ENCODE results near the gene ERC2.

ERC2 gene

DNA sequence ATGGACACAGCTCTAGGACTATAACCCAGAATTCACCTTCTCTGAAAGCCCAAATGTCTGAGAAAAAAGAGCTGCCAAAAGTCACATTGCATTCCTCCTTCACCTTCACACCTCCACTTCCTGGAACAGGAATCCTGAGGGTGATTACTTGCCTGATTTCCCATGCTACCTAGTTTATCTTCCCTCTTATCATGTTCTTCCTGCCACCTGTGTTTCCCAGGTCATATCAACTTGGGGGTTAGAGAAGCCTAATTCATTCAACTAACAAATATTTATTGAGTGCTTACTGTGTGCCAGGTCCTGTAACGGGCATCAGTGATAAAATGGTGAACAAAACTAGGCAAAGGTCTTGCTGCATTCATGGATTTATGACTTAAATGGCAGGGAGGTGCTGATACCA lies 701.5 kb downstream of the ERC2 start:
- TF ChIP-seq, protein P1, sequence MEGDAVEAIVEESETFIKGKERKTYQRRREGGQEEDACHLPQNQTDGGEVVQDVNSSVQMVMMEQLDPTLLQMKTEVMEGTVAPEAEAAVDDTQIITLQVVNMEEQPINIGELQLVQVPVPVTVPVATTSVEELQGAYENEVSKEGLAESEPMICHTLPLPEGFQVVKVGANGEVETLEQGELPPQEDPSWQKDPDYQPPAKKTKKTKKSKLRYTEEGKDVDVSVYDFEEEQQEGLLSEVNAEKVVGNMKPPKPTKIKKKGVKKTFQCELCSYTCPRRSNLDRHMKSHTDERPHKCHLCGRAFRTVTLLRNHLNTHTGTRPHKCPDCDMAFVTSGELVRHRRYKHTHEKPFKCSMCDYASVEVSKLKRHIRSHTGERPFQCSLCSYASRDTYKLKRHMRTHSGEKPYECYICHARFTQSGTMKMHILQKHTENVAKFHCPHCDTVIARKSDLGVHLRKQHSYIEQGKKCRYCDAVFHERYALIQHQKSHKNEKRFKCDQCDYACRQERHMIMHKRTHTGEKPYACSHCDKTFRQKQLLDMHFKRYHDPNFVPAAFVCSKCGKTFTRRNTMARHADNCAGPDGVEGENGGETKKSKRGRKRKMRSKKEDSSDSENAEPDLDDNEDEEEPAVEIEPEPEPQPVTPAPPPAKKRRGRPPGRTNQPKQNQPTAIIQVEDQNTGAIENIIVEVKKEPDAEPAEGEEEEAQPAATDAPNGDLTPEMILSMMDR (IDR thresholded peaks at IDR 0.05) = no peak
- TF ChIP-seq ZFX (IDR thresholded peaks at IDR 0.05; ENCODE audit: borderline replicate concordance) = no peak
- no peak overlapping the region for H3K27ac ChIP-seq

DNA sequence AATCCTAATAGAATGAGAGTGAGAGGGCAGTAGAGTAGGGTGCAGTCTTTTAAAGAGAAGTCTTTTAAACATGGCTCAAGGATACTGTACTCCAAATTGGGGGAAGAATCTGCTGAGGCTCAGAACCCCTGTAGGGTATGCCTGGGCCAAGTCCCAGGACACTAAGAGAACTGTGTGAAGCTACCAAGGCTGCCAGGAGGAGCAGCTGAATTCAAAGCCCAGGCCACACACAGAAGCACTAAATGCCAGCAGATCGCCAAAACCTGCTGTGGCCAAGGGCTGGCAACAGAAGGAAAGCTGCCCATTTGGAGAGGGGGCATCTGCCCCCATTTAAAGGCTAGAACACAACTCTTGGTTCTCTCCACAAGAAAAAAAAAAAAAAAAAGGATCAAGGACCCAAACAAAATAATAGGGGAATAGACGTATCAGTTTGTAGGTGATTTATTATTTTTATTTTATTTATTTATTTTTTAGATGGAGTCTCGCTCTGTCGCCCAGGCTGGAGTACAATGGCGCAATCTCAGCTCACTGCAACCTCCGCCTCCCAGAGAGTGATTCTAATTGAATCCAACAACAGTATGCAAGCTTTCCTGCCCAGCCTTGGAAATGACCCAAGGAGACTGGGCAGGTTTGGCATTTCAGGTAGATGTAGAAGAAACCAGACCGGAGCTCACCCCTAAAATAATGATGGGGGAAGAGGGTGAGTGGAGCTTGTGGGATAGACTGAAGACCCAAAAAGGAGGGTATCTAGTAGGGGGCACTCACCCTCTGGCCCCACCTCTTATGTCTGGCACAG lies 702.2 kb downstream of the ERC2 start:
- TF ChIP-seq, protein P1 (IDR thresholded peaks at IDR 0.05) = no peak
- no peak for TF ChIP-seq ZFX (IDR thresholded peaks at IDR 0.05; ENCODE audit: borderline replicate concordance)
- H3K27ac ChIP-seq = no peak overlapping the region

DNA sequence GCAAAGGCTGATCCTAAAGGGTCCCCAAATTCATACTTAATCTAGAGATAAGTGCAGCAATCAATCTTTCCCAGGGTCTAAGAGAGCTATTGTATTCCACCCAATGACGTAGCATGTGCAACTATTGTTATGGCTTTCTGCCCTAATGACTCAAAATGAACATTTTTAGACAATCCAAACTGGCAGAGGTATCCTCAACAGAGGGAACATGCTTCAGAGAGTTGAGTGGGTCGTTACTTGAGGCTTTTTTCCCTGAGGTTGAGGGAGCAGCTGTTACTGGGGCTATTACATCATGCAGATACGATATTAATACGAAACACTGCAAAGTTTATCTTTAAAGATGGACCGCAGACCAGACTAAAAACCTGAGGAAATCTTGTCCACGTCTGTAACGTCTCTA lies 702.9 kb downstream of the ERC2 start:
- no peak for TF ChIP-seq ZFX (IDR thresholded peaks at IDR 0.05; ENCODE audit: borderline replicate concordance)
- TF ChIP-seq, protein P1 (IDR thresholded peaks at IDR 0.05) = no peak

DNA sequence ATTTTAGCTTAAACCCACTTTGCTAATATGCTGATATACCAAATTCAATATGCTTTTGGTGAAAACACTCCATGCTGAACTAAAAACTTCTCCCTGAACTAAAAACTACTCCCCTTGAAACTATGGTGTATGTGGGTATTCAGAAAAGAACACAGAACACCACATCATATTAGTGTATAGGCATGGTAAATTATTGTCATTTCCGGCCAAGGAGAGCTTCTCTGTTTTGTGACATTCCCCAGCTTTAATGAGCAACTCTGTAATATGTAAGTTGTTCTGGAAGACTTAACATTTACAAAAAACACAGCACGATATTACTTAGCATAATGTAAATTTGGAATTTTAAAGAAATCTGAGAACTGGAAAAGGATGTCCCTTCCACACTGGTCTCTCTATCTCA lies 711.3 kb downstream of the ERC2 start:
- H3K27ac ChIP-seq = no peak overlapping the region
- TF ChIP-seq, protein P1 (IDR thresholded peaks at IDR 0.05) = no peak
- TF ChIP-seq ZFX (IDR thresholded peaks at IDR 0.05; ENCODE audit: borderline replicate concordance) = no peak

More for the DNA sequence above, 702.9 kb downstream of the ERC2 start:
- H3K27ac ChIP-seq = no peak overlapping the region

DNA sequence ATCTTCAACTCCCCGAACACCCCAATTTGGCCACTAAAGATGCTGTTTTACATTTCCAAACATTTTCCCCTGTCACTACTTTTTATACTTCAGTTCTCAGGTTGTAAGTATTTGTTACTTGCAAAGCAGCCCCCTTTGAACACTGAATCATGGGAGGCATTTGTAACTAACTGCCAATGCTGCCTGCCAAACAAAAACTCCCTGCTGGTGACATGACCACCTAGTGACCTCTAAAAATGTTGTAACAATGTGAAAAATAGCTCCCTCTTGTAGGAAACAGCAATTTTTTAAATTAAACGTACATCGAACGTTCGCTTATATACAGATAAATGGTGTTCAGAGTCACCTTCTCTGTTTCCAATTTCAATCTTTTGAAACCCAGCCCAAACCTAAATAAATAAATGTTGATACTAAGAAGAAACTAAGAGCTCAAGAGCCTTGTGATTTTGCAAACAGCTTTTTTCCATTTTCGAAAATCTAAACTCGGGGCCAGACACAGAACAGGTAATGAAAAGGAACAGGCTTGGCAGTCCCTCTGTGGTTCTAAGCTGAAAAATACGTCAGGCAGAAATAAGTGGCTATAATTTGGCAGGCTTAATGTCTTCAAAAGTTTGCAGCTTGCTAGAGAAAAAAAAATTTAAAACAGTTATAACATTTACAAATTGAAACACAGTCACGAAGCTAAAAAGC lies 712.6 kb downstream of the ERC2 start:
- no peak overlapping the region for H3K27ac ChIP-seq
- TF ChIP-seq ZFX (IDR thresholded peaks at IDR 0.05; ENCODE audit: borderline replicate concordance) = no peak
- TF ChIP-seq, protein P1 (IDR thresholded peaks at IDR 0.05) = no peak

DNA sequence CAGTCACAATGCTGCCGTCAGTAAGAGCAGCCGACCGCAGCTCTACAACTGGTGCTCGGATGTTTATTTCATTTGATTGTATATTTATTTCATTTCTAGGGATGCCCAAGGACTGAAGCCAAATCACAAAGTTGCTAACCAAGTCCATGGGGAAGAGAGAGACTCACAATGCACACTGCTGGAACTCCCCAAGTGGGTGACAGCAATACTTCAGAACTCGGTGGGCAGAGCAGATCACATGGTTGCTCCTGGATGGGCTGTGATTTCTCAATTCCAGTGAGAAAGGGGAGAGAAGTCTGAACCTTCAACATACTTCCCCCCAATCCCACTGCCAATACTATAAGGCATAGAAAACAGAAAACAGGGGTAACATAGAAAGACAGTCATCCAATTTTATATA lies 715.4 kb downstream of the ERC2 start:
- H3K27ac ChIP-seq = no peak overlapping the region
- no peak for TF ChIP-seq ZFX (IDR thresholded peaks at IDR 0.05; ENCODE audit: borderline replicate concordance)
- TF ChIP-seq, protein P1 (IDR thresholded peaks at IDR 0.05) = no peak

DNA sequence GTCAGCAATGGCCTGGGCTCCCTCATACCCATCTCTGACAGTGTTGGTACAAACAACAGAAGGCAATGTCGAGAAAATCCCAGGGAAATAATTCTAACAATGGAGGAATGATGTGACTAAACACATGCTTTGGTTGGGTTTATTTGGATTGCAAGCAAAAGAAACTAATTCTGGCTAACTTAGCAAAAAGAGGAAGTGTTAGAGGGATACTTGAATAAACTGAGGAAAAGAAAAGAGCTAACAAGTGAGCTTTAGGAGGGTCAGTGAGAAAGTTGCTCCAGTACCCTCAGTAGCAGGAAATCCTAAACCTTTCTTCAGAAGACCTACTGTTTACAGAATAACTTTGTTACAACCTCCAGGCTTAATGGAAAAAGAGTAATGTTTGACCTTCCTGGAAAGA lies 716.5 kb downstream of the ERC2 start:
- TF ChIP-seq, protein P1 (IDR thresholded peaks at IDR 0.05) = no peak
- TF ChIP-seq ZFX (IDR thresholded peaks at IDR 0.05; ENCODE audit: borderline replicate concordance) = no peak
- no peak overlapping the region for H3K27ac ChIP-seq

Measured in 22Rv1 (cell line).